Germinal center (tissue), 1 donor: ENCODE measurements around the gene IZUMO1R.
"Not testable (repeated sequence)": the region's sequence is repeated elsewhere in the genome, so short reads cannot be mapped to it uniquely, and the experiment has no call there.

Experiments used
- DNase-seq: peaks from one replicate; pipeline ENCODE4 v3.0.0; 2012; ENCODE audit warnings: mixed read lengths, low spot score

IZUMO1R gene

DNA sequence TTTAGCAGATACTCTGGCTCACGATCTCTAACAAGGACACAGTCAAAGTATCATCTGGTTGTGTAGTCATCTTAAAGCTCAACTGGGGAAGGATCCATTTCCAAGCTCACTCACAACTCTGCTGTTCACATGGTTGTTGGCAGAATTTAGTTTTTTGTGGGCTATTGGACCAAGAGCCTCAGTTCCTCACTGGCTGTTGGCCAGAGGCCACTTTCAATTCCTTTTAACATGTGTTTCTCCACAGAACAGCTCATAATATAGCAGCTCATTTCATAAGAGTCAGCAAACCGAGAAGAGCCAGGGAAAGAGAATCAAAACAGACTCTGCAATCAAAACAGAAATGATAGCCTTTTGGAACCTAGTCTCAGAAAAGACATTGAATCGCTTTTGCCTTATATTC, 22.6 kb downstream of the IZUMO1R start:
- DNase-seq: no peak

DNA sequence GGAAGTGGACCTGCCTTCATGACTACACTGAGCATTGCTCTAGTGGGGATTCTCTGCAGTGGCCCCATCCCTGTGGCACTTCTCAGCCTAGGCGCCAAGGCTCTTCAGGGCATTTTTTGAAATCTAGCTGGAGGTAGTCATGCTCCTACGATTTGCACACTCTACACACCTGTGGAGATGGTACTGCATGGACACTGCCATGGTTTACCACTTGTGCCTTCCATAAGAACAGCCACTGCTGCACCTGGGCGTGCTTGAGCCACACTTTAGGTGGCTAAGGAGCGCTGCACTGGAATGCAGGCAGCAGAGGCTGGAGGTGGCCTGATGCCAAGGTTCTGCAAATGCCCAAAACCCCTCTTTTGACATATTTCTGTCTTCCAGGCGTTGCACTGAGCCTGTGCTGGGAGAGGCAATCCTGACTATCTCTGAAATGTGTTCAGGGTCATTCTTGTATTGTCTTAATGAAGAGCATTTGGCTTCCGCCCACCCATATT, 24.3 kb downstream of the IZUMO1R start:
- DNase-seq: no peak

DNA sequence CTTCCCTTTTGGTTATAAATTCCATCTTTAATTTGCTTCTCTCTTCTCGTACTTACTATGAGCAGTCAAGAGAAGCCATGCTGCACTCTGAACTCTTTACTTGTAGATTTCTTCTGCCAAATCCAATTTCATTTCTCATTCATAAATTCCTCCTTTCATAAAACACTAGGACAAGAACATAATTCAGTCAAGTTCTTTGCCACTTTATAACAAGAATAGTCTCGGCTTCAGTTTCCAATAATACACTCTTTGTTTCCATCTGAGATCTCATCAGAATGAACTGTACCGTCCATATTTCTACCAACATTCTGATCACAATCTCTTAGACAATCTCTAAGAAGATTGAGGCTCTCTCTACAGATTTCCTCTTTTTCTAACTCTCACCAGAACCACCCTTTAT, 25.1 kb downstream of the IZUMO1R start:
- DNase-seq: no peak

DNA sequence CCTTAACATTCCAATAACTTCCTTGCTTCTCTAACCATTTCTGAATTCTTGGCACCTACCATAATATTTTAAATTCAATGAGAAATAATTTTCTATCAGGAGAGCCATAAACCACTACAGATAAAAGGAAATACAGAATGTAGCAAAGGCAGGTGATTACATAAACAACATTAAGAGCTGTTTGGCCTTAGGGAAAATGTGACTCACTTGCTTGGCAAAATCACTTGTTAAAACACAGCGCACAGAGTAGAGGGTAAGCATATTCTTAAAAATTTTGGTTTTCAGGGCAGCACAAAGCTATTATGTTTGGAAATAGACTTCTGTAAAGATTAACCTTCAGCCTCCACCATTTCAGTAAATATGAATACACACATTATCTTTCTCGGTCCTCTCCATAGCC, 26.4 kb downstream of the IZUMO1R start:
- no peak for DNase-seq

GRCh38 chr11:94332814-94333213, 28.4 kb downstream of the IZUMO1R start:
- DNase-seq: no peak

- DNase-seq: no peak
These were observed 31.7 kb downstream of the IZUMO1R start for GRCh38 chr11:94336033-94336432.

GRCh38 chr11:94338651-94339050, 34.3 kb downstream of the IZUMO1R start:
- no peak for DNase-seq

DNA sequence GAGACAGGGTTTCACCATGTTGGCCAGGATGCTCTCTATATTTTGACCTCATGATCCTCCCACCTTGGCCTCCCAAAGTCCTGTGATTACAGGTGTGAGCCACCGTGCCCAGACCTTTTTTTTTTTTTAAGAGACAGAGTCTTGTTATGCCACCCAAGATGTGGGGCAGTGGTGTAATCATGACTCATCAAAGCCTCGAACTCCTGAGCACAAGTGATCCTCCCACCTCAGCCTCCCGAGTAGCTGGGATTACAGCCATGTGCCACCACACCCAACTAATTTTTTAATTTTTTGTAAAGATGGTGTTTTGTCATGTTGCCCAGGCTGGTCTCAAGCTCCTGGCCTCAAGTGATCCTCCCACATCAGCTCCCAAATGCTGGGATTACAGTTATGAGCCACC, 37.9 kb downstream of the IZUMO1R start:
- DNase-seq: no peak

DNA sequence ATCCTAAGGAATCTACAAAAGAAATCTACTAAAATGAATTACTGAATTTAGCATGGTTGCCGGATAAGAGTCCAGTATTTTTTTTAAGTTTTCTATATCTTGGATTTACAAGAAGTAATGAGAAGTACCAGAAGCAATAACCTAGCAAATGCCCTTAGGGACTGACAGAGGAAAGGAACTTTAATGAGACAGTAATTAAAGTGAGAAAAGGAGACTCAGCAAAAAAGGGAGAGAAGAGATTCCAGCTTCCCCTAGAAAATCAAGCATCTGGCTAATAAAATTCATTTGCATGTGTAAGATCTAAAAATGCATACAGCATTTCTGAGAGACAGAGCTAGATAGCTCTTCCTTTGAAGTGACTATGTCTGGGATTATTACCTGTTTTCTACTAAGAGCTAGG, 39.1 kb downstream of the IZUMO1R start:
- DNase-seq: no peak

DNA sequence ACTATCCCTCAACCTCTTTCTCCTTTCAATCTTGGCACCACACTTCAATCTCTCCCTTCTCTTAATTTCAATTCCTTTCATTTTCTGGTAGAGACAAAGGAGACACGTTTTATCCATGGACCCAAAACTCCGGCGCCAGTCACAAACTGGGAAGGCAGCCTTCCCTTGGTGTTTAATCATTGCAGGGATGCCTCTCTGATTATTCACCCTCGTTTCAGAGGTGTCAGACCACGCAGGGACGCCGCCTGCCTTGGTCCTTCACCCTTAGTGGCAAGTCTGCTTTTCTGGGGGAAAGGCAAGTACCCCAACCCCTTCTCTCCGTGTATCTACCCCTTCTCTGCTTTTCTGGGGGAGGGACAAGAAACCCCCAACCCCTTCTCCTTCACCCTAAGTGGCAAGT, 41.9 kb downstream of the IZUMO1R start:
- not testable (repeated sequence) for DNase-seq

GRCh38 chr11:94350850-94351563, 46.6 kb downstream of the IZUMO1R start:
- not testable (repeated sequence) for DNase-seq
